Keratinocyte (primary cell): ENCODE data around the gene SMIM28. TPM values are rescaled to one million over a fixed set of nuclear protein-coding genes. Genes with fewer than 3 reads are reported as not detected.

Experiments
- DNase-seq: peaks from one replicate; pipeline ENCODE4 v3.0.0-alpha.2; 2011; ENCODE audit warnings: low read depth, missing footprints, low spot score
- FAIRE-seq: peaks from 2 replicates; lab custom pipeline; 2011; peaks lifted over from hg19 to GRCh38; lab: Jason Lieb, UNC
- H2AFZ ChIP-seq: 2 replicates; pipeline ENCODE4 v1.6.0; 2012; ENCODE audit warnings: low read length, control low read depth, inconsistent platforms; ENCODE audit not compliant: control insufficient read depth
- H3K27ac ChIP-seq: 2 replicates; pipeline ENCODE4 v1.5.1; 2011; ENCODE audit warnings: low read length; ENCODE audit not compliant: control insufficient read depth, insufficient read depth
- H3K27me3 ChIP-seq: 3 replicates; pipeline ENCODE4 v1.6.0; 2011; ENCODE audit warnings: low read length; ENCODE audit not compliant: control insufficient read depth, insufficient read depth; ENCODE audit errors: extremely low read depth
- H3K36me3 ChIP-seq, 2 experiments: 2 replicates in 1 of 2; 3 replicates in 1 of 2; pipeline ENCODE4 v1.5.1; 2011; ENCODE audit warnings: low read length in 2 of 2, mild to moderate bottlenecking in 1 of 2; ENCODE audit not compliant: control insufficient read depth in 2 of 2, insufficient read depth in 2 of 2; ENCODE audit errors: extremely low read depth in 1 of 2
- H3K4me1 ChIP-seq: 3 replicates; pipeline ENCODE4 v1.5.1; 2011; ENCODE audit warnings: low read length; ENCODE audit not compliant: control insufficient read depth, insufficient read depth; ENCODE audit errors: extremely low read depth
- H3K4me2 ChIP-seq: 3 replicates; pipeline ENCODE4 v1.6.0; 2011; ENCODE audit warnings: low read depth, low read length; ENCODE audit not compliant: control insufficient read depth, insufficient read depth; ENCODE audit errors: extremely low read depth
- H3K4me3 ChIP-seq, 3 experiments: fragments of 200-600 bp in 1 of 3; sonication (generic) in 1 of 3; 2 replicates in 2 of 3; 3 replicates in 1 of 3; pipeline ENCODE4 v1.5.1; 2011 to 2016; ENCODE audit warnings: low read length in 3 of 3, mild to moderate bottlenecking in 3 of 3, control low read depth in 2 of 3, inconsistent platforms in 1 of 3, low read depth in 1 of 3, mixed read lengths in 1 of 3, mixed run types in 1 of 3, moderate library complexity in 1 of 3; ENCODE audit not compliant: control insufficient read depth in 2 of 3, insufficient read depth in 2 of 3; ENCODE audit errors: extremely low read depth in 1 of 3
- H3K79me2 ChIP-seq: 2 replicates; pipeline ENCODE4 v1.6.0; 2012; ENCODE audit warnings: low read length; ENCODE audit not compliant: control insufficient read depth, insufficient read depth
- H3K9ac ChIP-seq: 3 replicates; pipeline ENCODE4 v1.6.0; 2011; ENCODE audit warnings: low read length; ENCODE audit not compliant: control insufficient read depth, insufficient read depth; ENCODE audit errors: extremely low read depth
- H3K9me1 ChIP-seq: 3 replicates; pipeline ENCODE4 v1.6.0; 2011; ENCODE audit warnings: low read length; ENCODE audit not compliant: control insufficient read depth, insufficient read depth; ENCODE audit errors: extremely low read depth
- H3K9me3 ChIP-seq: 2 replicates; pipeline ENCODE4 v1.5.1; 2012; ENCODE audit warnings: low read depth, low read length; ENCODE audit not compliant: control insufficient read depth
- H4K20me1 ChIP-seq: 3 replicates; pipeline ENCODE4 v1.6.0; 2011; ENCODE audit warnings: low read length; ENCODE audit not compliant: control insufficient read depth, insufficient read depth; ENCODE audit errors: extremely low read depth
- CTCF ChIP-seq, 3 experiments: IDR thresholded peaks in 1 of 3; conservative IDR thresholded peaks in 1 of 3; optimal IDR thresholded peaks in 1 of 3; 2 replicates in 2 of 3; 3 replicates in 1 of 3; pipeline versions ENCODE3 to v1.5.1; 2011; ENCODE audit warnings: low read length in 3 of 3, mild to moderate bottlenecking in 3 of 3, moderate library complexity in 2 of 3, control low read depth in 1 of 3, inconsistent platforms in 1 of 3; ENCODE audit not compliant: insufficient read depth in 2 of 3; ENCODE audit errors: extremely low read depth in 1 of 3
- EZH2 ChIP-seq: IDR thresholded peaks from one replicate; pipeline ENCODE4 v1.6.1; 2012; ENCODE audit warnings: inconsistent platforms, mild to moderate bottlenecking, low read length, moderate library complexity
- dilution Hi-C: fragments of 300-500 bp; cut with MboI; formaldehyde crosslinking; loops from one replicate; pipeline ENCODE4 v1.7.0; 2020; ENCODE audit warnings: low sequenced_read_pairs; ENCODE audit not compliant: extremely low pct_ligation_motif_present
- polyA plus RNA-seq, 5 experiments: library from polyadenylated mRNA; depleted of rRNA in 3 of 5; stranded (reverse) in 3 of 5; stranded (forward) in 1 of 5; unstranded in 1 of 5; fragments of >200 nt; gene quantifications; 1 replicate in 1 of 5; 2 replicates in 3 of 5; 3 replicates in 1 of 5; pipeline versions ENCODE4 v1.2.1 to v1.2.3, GENCODE V29; 2011 to 2012; ENCODE audit warnings: missing spikeins in 2 of 5, low read depth in 1 of 5, low replicate concordance in 1 of 5

The SMIM28 gene
- polyA plus RNA-seq, 1 donor (not counting 4 experiments of a cell fraction or from before 2014, with no cell fraction given) = not detected

GRCh38 chr6:138403324-138403800, 25.7 kb downstream of the SMIM28 start:
- FAIRE-seq (no peak), DNase-seq (no peak)
- Histone ChIP-seq H3K4me3 (peak overlapping the region; percentile 62 to 89 (median 88)), H3K9ac (peak overlapping the region; percentile 95), H3K4me2 (peak overlapping the region; percentile 96), H4K20me1 (no peaks in the 10 kb centered on the region), H2AFZ (peak overlapping the region; percentile 96), H3K36me3 (peaks cover 10 to 27% of the 10 kb centered on the region in 2 experiments), H3K9me3 (no peaks in the 10 kb centered on the region), H3K27me3 (peaks cover 3% of the 10 kb centered on the region), H3K79me2 (no peaks in the 10 kb centered on the region), H3K27ac (peak overlapping the region; percentile 92), H3K4me1 (peaks cover 8% of the 10 kb centered on the region), H3K9me1 (no peaks in the 10 kb centered on the region)
- dilution Hi-C loops = no loop called here
- TF ChIP-seq EZH2 = no peak
- TF ChIP-seq CTCF (optimal IDR thresholded peaks at IDR 0.05 in 1 of 3, IDR thresholded peaks at IDR 0.05 in 1 of 3, conservative IDR thresholded peaks at IDR 0.05 in 1 of 3; ENCODE audit: extremely low read depth in 1 of 3, insufficient read depth in 2 of 3, low read length in 3 of 3) = peak in 1 of 3 experiments; percentile 25

DNA sequence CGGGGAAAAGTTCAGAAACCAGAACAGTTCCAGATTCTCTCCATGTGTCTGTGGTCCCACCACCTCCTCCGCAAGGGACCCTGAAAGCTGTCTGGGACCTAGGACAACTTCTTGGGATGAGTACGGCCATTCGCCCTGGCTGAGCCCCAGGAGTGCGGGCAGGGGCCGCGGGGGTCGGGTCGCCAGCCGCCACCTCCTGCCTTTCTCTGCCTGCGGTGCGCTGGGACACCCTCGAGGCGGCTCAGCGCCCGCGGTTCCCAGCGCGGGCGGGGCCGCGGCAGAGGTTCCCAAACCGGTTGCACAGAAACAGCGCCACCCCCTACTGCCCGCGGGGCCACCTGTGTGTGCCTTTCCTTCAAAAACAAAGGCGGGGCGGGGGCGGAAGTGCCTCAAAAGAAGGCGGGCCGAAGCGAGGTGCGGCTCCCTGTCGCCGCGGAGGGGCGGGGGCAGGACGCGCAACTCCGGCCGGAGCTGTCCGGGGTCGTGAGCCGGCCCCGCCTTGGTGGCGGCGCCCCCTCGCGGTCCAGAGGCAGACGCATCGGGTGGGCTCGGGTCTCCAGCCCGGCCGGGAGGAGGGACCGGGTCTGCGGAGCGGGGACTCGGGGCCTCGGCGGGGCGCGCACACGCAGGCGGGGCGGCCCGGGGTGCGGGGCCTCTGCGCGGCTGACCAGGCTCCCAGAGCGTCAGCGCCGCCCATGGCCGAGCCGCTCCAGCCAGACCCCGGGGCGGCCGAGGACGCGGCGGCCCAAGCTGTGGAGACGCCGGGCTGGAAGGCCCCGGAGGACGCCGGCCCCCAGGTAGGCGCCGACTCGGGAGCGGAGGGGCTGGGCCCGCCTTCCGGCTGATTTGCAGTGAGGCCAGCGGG, 26.3 kb downstream of the SMIM28 start, which contains the start of gene HEBP2:
Gene HEBP2, plus strand, starts transcription at position 423 of the 865 bp plus-strand sequence. Its CDS starts 273 bp downstream, at position 696.
- dilution Hi-C loops = no loop called here
- TF ChIP-seq CTCF (optimal IDR thresholded peaks at IDR 0.05 in 1 of 3, IDR thresholded peaks at IDR 0.05 in 1 of 3, conservative IDR thresholded peaks at IDR 0.05 in 1 of 3; ENCODE audit: extremely low read depth in 1 of 3, insufficient read depth in 2 of 3, low read length in 3 of 3) = peak in 2 of 3 experiments; percentile 18 to 53
- TF ChIP-seq EZH2 = no peak

More for the DNA sequence above, 26.3 kb downstream of the SMIM28 start, which contains the start of gene HEBP2:
- H3K9me1 ChIP-seq = no peaks in the 10 kb centered on the region
- H3K9me3 ChIP-seq = no peaks in the 10 kb centered on the region
- peaks cover 3% of the 10 kb centered on the region for H3K27me3 ChIP-seq
- no peak for FAIRE-seq
- peak within 1 kb of the TSS; percentile 96 for H2AFZ ChIP-seq
- H3K4me3 ChIP-seq = peak within 1 kb of the TSS; percentile 62 to 89 (median 88)
- H3K27ac ChIP-seq = peak within 1 kb of the TSS; percentile 92
- H4K20me1 ChIP-seq = no peaks in the 10 kb centered on the region
- peak within 1 kb of the TSS; percentile 100 for H3K4me2 ChIP-seq
- peak; percentile 59 for DNase-seq
- H3K9ac ChIP-seq = peak within 1 kb of the TSS; percentile 95
- no peaks in the 10 kb centered on the region for H3K79me2 ChIP-seq
- peaks cover 14 to 29% of the 10 kb centered on the region in 2 experiments for H3K36me3 ChIP-seq
- H3K4me1 ChIP-seq = peaks cover 8% of the 10 kb centered on the region
